ENCODE data around the gene CCDC88C.
"Not testable (repeated sequence)": the region's sequence is repeated elsewhere in the genome, so short reads cannot be mapped to it uniquely, and the experiment has no call there.

Gene CCDC88C

GRCh38 chr14:91232052-91232451 lies 185.6 kb downstream of the CCDC88C start:
- H3K9me3 Mint-ChIP-seq, result peaks cover 6% of the 10 kb centered on the region
- H3K27me3 Mint-ChIP-seq (ENCODE audit: low read depth), result no peaks in the 10 kb centered on the region
- H3K36me3 Mint-ChIP-seq (ENCODE audit: low read depth), result peaks cover 67% of the 10 kb centered on the region
- peaks cover 66% of the 10 kb centered on the region for H3K4me1 Mint-ChIP-seq (ENCODE audit: low read depth)
- peak overlapping the region; percentile 92 for H3K4me3 Mint-ChIP-seq
- H3K27ac Mint-ChIP-seq, result peak overlapping the region; percentile 99
- no peak for DNase-seq (ENCODE audit: low spot score)

- Mint-ChIP-seq H3K27me3 (ENCODE audit: low read depth) (no peaks in the 10 kb centered on the region), H3K27ac (peak overlapping the region; percentile 99), H3K4me3 (peak overlapping the region; percentile 92), H3K36me3 (ENCODE audit: low read depth) (peaks cover 71% of the 10 kb centered on the region), H3K9me3 (peaks cover 6% of the 10 kb centered on the region), H3K4me1 (ENCODE audit: low read depth) (peaks cover 72% of the 10 kb centered on the region)
- DNase-seq (ENCODE audit: low spot score), result no peak
These were observed 186.2 kb downstream of the CCDC88C start for GRCh38 chr14:91231446-91231845.

GRCh38 chr14:91230397-91231035 lies 187.1 kb downstream of the CCDC88C start:
- Mint-ChIP-seq H3K4me3 (peak overlapping the region; percentile 92), H3K9me3 (peaks cover 6% of the 10 kb centered on the region), H3K36me3 (ENCODE audit: low read depth) (peaks cover 72% of the 10 kb centered on the region), H3K27me3 (ENCODE audit: low read depth) (no peaks in the 10 kb centered on the region), H3K4me1 (ENCODE audit: low read depth) (peaks cover 74% of the 10 kb centered on the region), H3K27ac (peak overlapping the region; percentile 99)
- DNase-seq (ENCODE audit: low spot score), result no peak

DNA sequence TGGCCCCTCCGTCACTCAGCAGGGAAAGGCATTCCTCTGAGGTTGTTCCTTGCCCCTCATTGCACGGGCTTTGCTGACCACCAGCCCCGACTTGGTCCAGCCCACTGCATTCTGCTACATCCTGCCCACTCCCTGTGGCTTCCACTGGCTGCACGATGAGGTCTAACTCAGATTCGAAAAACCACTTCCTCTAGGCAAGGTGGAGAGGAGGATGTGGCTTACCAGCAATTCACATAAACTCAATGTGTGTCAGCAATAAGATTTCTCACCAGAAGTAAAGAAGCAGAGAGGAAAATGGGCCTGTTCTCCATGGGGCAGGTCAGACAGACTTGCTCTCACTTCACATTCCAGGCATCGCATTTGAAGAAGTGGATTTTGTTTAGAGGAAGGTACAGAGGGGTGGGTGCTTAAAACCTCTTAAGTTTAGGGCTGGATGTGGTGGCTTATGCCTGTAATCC lies 187.8 kb downstream of the CCDC88C start:
- peaks cover 73% of the 10 kb centered on the region for H3K36me3 Mint-ChIP-seq (ENCODE audit: low read depth)
- peak; percentile 84 for DNase-seq (ENCODE audit: low spot score)
- no peaks in the 10 kb centered on the region for H3K27me3 Mint-ChIP-seq (ENCODE audit: low read depth)
- peak overlapping the region; percentile 99 for H3K27ac Mint-ChIP-seq
- peak overlapping the region; percentile 92 for H3K4me3 Mint-ChIP-seq
- peaks cover 81% of the 10 kb centered on the region for H3K4me1 Mint-ChIP-seq (ENCODE audit: low read depth)
- peaks cover 6% of the 10 kb centered on the region for H3K9me3 Mint-ChIP-seq

DNA sequence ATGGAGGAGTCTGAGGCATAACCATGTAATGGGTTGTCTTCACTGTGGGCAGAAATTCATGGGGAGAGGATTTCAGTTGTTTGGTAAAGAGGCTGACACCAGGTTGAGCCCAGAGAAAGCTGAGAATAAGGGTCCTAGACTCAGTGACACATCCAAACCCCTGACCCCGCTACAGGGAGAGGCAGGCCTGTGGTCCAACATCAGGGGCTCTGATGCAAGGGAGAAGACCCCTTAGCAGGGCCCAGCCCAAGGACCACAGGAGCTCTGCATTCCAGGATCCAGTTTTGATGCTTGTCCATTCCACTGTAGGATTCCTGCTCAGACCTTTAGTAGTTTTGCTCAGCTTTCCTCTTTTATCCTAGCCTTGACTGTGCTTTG lies 188.6 kb downstream of the CCDC88C start:
- H3K4me1 Mint-ChIP-seq (ENCODE audit: low read depth), result peaks cover 81% of the 10 kb centered on the region
- DNase-seq (ENCODE audit: low spot score), result no peak
- peaks cover 69% of the 10 kb centered on the region for H3K36me3 Mint-ChIP-seq (ENCODE audit: low read depth)
- peak overlapping the region; percentile 92 for H3K4me3 Mint-ChIP-seq
- H3K27ac Mint-ChIP-seq, result peak overlapping the region; percentile 99
- peaks cover 6% of the 10 kb centered on the region for H3K9me3 Mint-ChIP-seq
- no peaks in the 10 kb centered on the region for H3K27me3 Mint-ChIP-seq (ENCODE audit: low read depth)

GRCh38 chr14:91228112-91229004 lies 189.3 kb downstream of the CCDC88C start:
- DNase-seq (ENCODE audit: low spot score), result peak; percentile 91
- Mint-ChIP-seq H3K4me1 (ENCODE audit: low read depth) (peaks cover 84% of the 10 kb centered on the region), H3K36me3 (ENCODE audit: low read depth) (peaks cover 71% of the 10 kb centered on the region), H3K9me3 (peaks cover 6% of the 10 kb centered on the region), H3K27me3 (ENCODE audit: low read depth) (no peaks in the 10 kb centered on the region), H3K4me3 (peak overlapping the region; percentile 92), H3K27ac (peak overlapping the region; percentile 99)

- peak; percentile 75 for DNase-seq (ENCODE audit: low spot score)
- Mint-ChIP-seq H3K27me3 (ENCODE audit: low read depth) (no peaks in the 10 kb centered on the region), H3K4me3 (peak overlapping the region; percentile 92), H3K4me1 (ENCODE audit: low read depth) (peaks cover 89% of the 10 kb centered on the region), H3K36me3 (ENCODE audit: low read depth) (peaks cover 70% of the 10 kb centered on the region), H3K9me3 (peaks cover 6% of the 10 kb centered on the region), H3K27ac (peak overlapping the region; percentile 99)
These were observed 190.4 kb downstream of the CCDC88C start for GRCh38 chr14:91227183-91227628.

- peak overlapping the region; percentile 92 for H3K4me3 Mint-ChIP-seq
- H3K27ac Mint-ChIP-seq, result peak overlapping the region; percentile 99
- peaks cover 86% of the 10 kb centered on the region for H3K4me1 Mint-ChIP-seq (ENCODE audit: low read depth)
- H3K27me3 Mint-ChIP-seq (ENCODE audit: low read depth); H3K9me3 Mint-ChIP-seq; DNase-seq (ENCODE audit: low spot score): not testable (repeated sequence)
- peaks cover 71% of the 10 kb centered on the region for H3K36me3 Mint-ChIP-seq (ENCODE audit: low read depth)
These were observed 191.3 kb downstream of the CCDC88C start for GRCh38 chr14:91226360-91226759.

- H3K36me3 Mint-ChIP-seq (ENCODE audit: low read depth), result peaks cover 69% of the 10 kb centered on the region
- no peaks in the 10 kb centered on the region for H3K27me3 Mint-ChIP-seq (ENCODE audit: low read depth)
- peak overlapping the region; percentile 99 for H3K27ac Mint-ChIP-seq
- no peaks in the 10 kb centered on the region for H3K9me3 Mint-ChIP-seq
- no peak for DNase-seq (ENCODE audit: low spot score)
- peak overlapping the region; percentile 92 for H3K4me3 Mint-ChIP-seq
- peaks cover 80% of the 10 kb centered on the region for H3K4me1 Mint-ChIP-seq (ENCODE audit: low read depth)
These were observed 192.6 kb downstream of the CCDC88C start for GRCh38 chr14:91225025-91225424.

DNA sequence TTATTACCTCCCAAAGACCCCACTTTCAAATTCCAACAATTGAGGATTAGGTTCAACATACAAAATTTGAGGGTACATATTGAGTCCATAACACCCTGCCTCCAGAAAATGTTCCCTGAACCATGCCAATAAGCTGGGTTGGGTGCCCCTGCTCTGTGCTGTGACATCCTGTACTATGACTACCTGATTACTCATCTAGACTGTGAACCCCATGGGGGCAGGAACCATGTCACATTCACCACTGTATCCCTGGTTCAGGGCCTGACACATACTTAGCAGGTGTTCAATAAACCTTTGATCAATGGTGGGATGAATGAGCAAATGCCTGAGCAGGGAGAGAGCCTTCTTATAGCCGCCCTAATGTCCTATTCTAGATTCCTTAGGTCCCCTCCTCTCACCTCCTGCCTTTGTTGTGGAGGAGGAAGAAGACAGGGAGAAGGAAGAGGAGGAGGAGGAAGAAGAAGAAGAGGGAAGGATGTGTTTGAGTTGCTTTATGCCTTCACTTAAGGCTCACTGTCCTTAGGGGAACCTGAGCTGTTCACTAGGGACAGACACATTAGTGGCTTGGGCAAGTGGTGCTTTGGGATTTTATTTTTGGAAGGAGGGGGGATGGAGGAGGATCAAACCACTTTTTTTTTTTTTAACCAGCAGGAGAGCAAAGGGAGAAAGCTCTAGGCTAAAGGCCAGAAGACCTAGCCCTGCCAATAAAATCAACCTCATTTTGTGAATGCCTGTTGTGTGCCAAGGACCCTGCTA lies 194.4 kb downstream of the CCDC88C start:
- peak overlapping the region; percentile 46 for H3K27ac Mint-ChIP-seq
- no peak for DNase-seq (ENCODE audit: low spot score)
- H3K4me1 Mint-ChIP-seq (ENCODE audit: low read depth), result peaks cover 62% of the 10 kb centered on the region
- peaks cover 77% of the 10 kb centered on the region for H3K36me3 Mint-ChIP-seq (ENCODE audit: low read depth)
- H3K9me3 Mint-ChIP-seq, result no peaks in the 10 kb centered on the region
- no peaks in the 10 kb centered on the region for H3K27me3 Mint-ChIP-seq (ENCODE audit: low read depth)
- no peak overlapping the region for H3K4me3 Mint-ChIP-seq

Measured in T-helper 2 cell treated with Interferon-gamma antibody and Interleukin-4, amounts not matched to agents 5 μg/mL and 100 μg/mL, for 36 hours (primary cell).